ENCODE results near the gene TPD52L1.
"Not testable (repeated sequence)": the region's sequence is repeated elsewhere in the genome, so short reads cannot be mapped to it uniquely, and the experiment has no call there.

Gene TPD52L1

DNA sequence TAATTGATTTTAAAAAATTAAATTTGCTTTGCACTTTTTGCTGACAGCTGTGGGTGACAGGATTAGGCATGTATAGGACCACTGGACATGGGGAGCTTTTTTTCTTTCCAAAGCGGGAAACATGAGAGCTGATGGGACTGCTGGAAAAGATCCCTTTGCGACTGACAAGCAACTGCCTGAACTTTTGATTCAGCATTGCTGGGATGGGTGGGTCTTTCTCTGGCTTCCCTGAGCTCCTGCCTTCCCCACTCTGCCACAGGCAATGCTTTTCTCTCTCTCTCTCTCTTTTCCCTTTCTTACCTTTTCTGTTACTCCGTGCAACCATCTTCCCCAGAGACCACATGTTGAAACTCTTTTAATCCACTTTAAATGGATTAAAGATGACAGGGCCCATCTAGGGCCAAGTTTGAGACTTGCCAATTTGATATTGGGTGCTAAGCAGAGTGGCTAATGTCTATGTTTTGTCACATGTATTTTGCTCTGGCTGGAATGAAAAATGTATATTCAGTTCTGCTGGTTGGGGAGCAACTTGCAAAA lies 33.5 kb upstream of the TPD52L1 start:
- no peaks in the 10 kb centered on the region for H3K9me3 ChIP-seq (ENCODE audit: control insufficient read depth, low read depth, low read length)
- no peak overlapping the region for H3K9ac ChIP-seq (ENCODE audit: low read length)
- H3K4me3 ChIP-seq (ENCODE audit: low read length), result no peak overlapping the region
- H3K36me3 ChIP-seq (ENCODE audit: control insufficient read depth, low read depth, low read length), result no peaks in the 10 kb centered on the region
- H3K27ac ChIP-seq (ENCODE audit: low read length), result no peak overlapping the region
- no peaks in the 10 kb centered on the region for H3K27me3 ChIP-seq (ENCODE audit: control insufficient read depth, insufficient read depth, low read length)
- H3K4me1 ChIP-seq (ENCODE audit: control insufficient read depth, low read depth, low read length), result peaks cover 7% of the 10 kb centered on the region

GRCh38 chr6:125121894-125122293 lies 31.7 kb upstream of the TPD52L1 start:
- Histone ChIP-seq H3K4me3 (ENCODE audit: low read length) (no peak overlapping the region), H3K27ac (ENCODE audit: low read length) (no peak overlapping the region), H3K9me3 (ENCODE audit: control insufficient read depth, low read depth, low read length) (no peaks in the 10 kb centered on the region), H3K27me3 (ENCODE audit: control insufficient read depth, insufficient read depth, low read length) (no peaks in the 10 kb centered on the region), H3K36me3 (ENCODE audit: control insufficient read depth, low read depth, low read length) (no peaks in the 10 kb centered on the region), H3K9ac (ENCODE audit: low read length) (no peak overlapping the region), H3K4me1 (ENCODE audit: control insufficient read depth, low read depth, low read length) (peaks cover 7% of the 10 kb centered on the region)

GRCh38 chr6:125123051-125123450 lies 30.5 kb upstream of the TPD52L1 start:
- Histone ChIP-seq H3K9ac (ENCODE audit: low read length) (no peak overlapping the region), H3K4me3 (ENCODE audit: low read length) (no peak overlapping the region), H3K4me1 (ENCODE audit: control insufficient read depth, low read depth, low read length) (peaks cover 7% of the 10 kb centered on the region), H3K27me3 (ENCODE audit: control insufficient read depth, insufficient read depth, low read length) (no peaks in the 10 kb centered on the region), H3K27ac (ENCODE audit: low read length) (no peak overlapping the region), H3K36me3 (ENCODE audit: control insufficient read depth, low read depth, low read length) (no peaks in the 10 kb centered on the region), H3K9me3 (ENCODE audit: control insufficient read depth, low read depth, low read length) (no peaks in the 10 kb centered on the region)

DNA sequence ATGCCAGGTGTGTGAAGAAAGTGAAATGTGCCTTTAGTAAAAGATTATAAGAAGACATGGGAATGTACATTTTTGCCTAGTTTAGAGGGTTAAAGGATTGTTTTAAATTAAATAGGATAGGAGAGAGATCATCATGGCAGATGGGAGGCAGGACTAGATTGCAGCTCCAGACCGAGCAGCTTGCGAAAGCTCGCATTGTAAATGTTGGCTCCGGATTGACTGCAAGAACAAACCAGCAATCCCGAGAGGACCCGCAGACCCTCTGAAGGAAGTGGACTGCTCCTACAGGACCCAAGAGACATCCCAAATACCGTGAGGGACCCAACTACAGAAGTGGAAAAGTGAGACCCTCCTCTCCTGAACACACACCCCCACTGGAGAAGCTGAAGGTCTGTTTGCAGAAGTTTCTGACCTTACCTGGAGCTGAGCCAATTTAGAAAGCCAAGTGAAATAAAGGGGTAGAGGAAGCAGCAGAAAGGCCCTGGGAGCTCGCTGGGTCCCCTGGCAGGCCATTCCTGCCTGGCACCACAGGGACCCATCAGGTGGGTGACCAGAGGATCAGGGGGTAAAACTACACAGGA lies 30.0 kb upstream of the TPD52L1 start:
- H3K36me3 ChIP-seq (ENCODE audit: control insufficient read depth, low read depth, low read length), result no peaks in the 10 kb centered on the region
- no peaks in the 10 kb centered on the region for H3K27me3 ChIP-seq (ENCODE audit: control insufficient read depth, insufficient read depth, low read length)
- H3K4me3 ChIP-seq (ENCODE audit: low read length), result no peak overlapping the region
- H3K9me3 ChIP-seq (ENCODE audit: control insufficient read depth, low read depth, low read length), result no peaks in the 10 kb centered on the region
- H3K27ac ChIP-seq (ENCODE audit: low read length), result no peak overlapping the region
- no peak overlapping the region for H3K9ac ChIP-seq (ENCODE audit: low read length)
- peaks cover 7% of the 10 kb centered on the region for H3K4me1 ChIP-seq (ENCODE audit: control insufficient read depth, low read depth, low read length)

- H3K36me3 ChIP-seq (ENCODE audit: control insufficient read depth, low read depth, low read length), result no peaks in the 10 kb centered on the region
- no peak overlapping the region for H3K4me3 ChIP-seq (ENCODE audit: low read length)
- H3K27ac ChIP-seq (ENCODE audit: low read length), result no peak overlapping the region
- no peak overlapping the region for H3K9ac ChIP-seq (ENCODE audit: low read length)
- H3K9me3 ChIP-seq (ENCODE audit: control insufficient read depth, low read depth, low read length), result no peaks in the 10 kb centered on the region
- peaks cover 7% of the 10 kb centered on the region for H3K4me1 ChIP-seq (ENCODE audit: control insufficient read depth, low read depth, low read length)
- no peaks in the 10 kb centered on the region for H3K27me3 ChIP-seq (ENCODE audit: control insufficient read depth, insufficient read depth, low read length)
Observed at GRCh38 chr6:125124049-125124669, 29.4 kb upstream of the TPD52L1 start.

GRCh38 chr6:125125856-125126255 lies 27.7 kb upstream of the TPD52L1 start:
- H3K36me3 ChIP-seq (ENCODE audit: control insufficient read depth, low read depth, low read length); H3K4me1 ChIP-seq (ENCODE audit: control insufficient read depth, low read depth, low read length); H3K4me3 ChIP-seq (ENCODE audit: low read length); H3K27me3 ChIP-seq (ENCODE audit: control insufficient read depth, insufficient read depth, low read length); H3K9me3 ChIP-seq (ENCODE audit: control insufficient read depth, low read depth, low read length); H3K9ac ChIP-seq (ENCODE audit: low read length); H3K27ac ChIP-seq (ENCODE audit: low read length): not testable (repeated sequence)

- H3K27me3 ChIP-seq (ENCODE audit: control insufficient read depth, insufficient read depth, low read length), result no peaks in the 10 kb centered on the region
- no peak overlapping the region for H3K9ac ChIP-seq (ENCODE audit: low read length)
- H3K9me3 ChIP-seq (ENCODE audit: control insufficient read depth, low read depth, low read length), result no peaks in the 10 kb centered on the region
- H3K27ac ChIP-seq (ENCODE audit: low read length), result no peak overlapping the region
- no peaks in the 10 kb centered on the region for H3K36me3 ChIP-seq (ENCODE audit: control insufficient read depth, low read depth, low read length)
- no peaks in the 10 kb centered on the region for H3K4me1 ChIP-seq (ENCODE audit: control insufficient read depth, low read depth, low read length)
- no peak overlapping the region for H3K4me3 ChIP-seq (ENCODE audit: low read length)
Observed at GRCh38 chr6:125129354-125129753, 24.2 kb upstream of the TPD52L1 start.

DNA sequence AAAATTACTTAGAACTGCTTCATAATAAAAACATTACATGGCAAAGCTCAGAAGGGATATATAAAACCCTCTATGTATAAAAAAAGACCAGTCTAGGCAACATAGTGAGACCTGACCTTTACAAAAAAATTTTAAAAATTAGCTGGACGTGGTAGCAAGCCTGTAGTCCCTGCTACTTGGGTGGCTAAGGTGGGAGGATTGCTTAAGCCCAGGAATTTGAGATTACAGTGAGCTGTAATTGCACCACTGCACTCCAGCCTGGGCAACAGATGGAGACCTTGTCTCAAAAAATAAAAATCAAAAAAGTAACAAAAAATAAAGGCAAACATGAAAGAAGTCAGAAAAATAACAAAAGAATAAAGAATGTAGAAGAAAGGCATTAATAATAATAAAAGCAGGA lies 21.5 kb upstream of the TPD52L1 start:
- Histone ChIP-seq H3K27me3 (ENCODE audit: control insufficient read depth, insufficient read depth, low read length) (no peaks in the 10 kb centered on the region), H3K4me1 (ENCODE audit: control insufficient read depth, low read depth, low read length) (no peaks in the 10 kb centered on the region), H3K9me3 (ENCODE audit: control insufficient read depth, low read depth, low read length) (no peaks in the 10 kb centered on the region), H3K9ac (ENCODE audit: low read length) (no peak overlapping the region), H3K36me3 (ENCODE audit: control insufficient read depth, low read depth, low read length) (no peaks in the 10 kb centered on the region), H3K27ac (ENCODE audit: low read length) (no peak overlapping the region), H3K4me3 (ENCODE audit: low read length) (no peak overlapping the region)

DNA sequence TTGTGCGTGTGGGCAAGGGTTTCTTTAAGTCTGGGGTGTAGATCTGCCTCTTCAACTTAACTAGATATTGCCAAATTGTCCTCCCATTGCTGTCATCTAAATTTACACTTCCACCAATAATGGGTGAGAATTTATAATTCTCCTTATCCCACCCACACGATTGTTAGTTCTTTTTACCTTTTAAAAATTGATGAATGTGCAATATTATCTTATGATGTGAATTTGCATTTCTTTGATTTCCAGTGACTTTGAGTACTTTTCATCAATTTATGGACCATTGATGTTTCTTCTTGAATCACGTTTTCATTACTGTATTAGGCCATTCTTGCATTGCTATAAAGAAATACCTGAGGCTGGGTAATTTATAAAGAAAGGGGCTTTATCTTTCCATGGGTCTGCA lies 17.2 kb upstream of the TPD52L1 start:
- no peaks in the 10 kb centered on the region for H3K4me1 ChIP-seq (ENCODE audit: control insufficient read depth, low read depth, low read length)
- H3K27me3 ChIP-seq (ENCODE audit: control insufficient read depth, insufficient read depth, low read length), result no peaks in the 10 kb centered on the region
- no peaks in the 10 kb centered on the region for H3K36me3 ChIP-seq (ENCODE audit: control insufficient read depth, low read depth, low read length)
- H3K9ac ChIP-seq (ENCODE audit: low read length), result no peak overlapping the region
- H3K9me3 ChIP-seq (ENCODE audit: control insufficient read depth, low read depth, low read length), result no peaks in the 10 kb centered on the region
- no peak overlapping the region for H3K27ac ChIP-seq (ENCODE audit: low read length)
- H3K4me3 ChIP-seq (ENCODE audit: low read length), result no peak overlapping the region

- Histone ChIP-seq H3K4me1 (ENCODE audit: control insufficient read depth, low read depth, low read length) (no peaks in the 10 kb centered on the region), H3K27me3 (ENCODE audit: control insufficient read depth, insufficient read depth, low read length) (no peaks in the 10 kb centered on the region), H3K36me3 (ENCODE audit: control insufficient read depth, low read depth, low read length) (no peaks in the 10 kb centered on the region), H3K27ac (ENCODE audit: low read length) (no peak overlapping the region), H3K9me3 (ENCODE audit: control insufficient read depth, low read depth, low read length) (no peaks in the 10 kb centered on the region), H3K9ac (ENCODE audit: low read length) (no peak overlapping the region), H3K4me3 (ENCODE audit: low read length) (no peak overlapping the region)
Observed at GRCh38 chr6:125138083-125138482, 15.5 kb upstream of the TPD52L1 start.

DNA sequence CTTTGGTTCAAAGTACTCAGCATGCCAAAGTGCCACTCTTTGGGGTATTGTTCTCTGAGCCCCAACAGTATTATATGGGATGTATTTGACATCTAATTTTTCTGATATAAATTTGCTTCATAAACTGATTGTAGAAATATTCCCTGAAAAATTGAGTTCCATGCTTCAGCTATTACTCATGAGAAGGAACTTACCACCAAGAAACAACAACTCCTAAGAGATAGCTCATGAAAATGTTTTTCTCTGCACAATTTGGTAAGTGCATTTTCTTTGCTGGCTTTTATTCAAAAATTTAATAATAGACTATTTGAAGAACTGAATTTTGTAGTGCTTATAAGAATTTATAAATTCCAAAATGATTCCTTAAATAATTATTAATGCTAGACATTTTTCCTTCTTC lies 12.8 kb upstream of the TPD52L1 start:
- Histone ChIP-seq H3K9ac (ENCODE audit: low read length) (no peak overlapping the region), H3K4me1 (ENCODE audit: control insufficient read depth, low read depth, low read length) (no peaks in the 10 kb centered on the region), H3K27ac (ENCODE audit: low read length) (no peak overlapping the region), H3K9me3 (ENCODE audit: control insufficient read depth, low read depth, low read length) (no peaks in the 10 kb centered on the region), H3K27me3 (ENCODE audit: control insufficient read depth, insufficient read depth, low read length) (no peaks in the 10 kb centered on the region), H3K4me3 (ENCODE audit: low read length) (no peak overlapping the region), H3K36me3 (ENCODE audit: control insufficient read depth, low read depth, low read length) (no peaks in the 10 kb centered on the region)

- H3K27ac ChIP-seq (ENCODE audit: low read length), result no peak overlapping the region
- H3K9ac ChIP-seq (ENCODE audit: low read length), result no peak overlapping the region
- no peaks in the 10 kb centered on the region for H3K36me3 ChIP-seq (ENCODE audit: control insufficient read depth, low read depth, low read length)
- no peaks in the 10 kb centered on the region for H3K9me3 ChIP-seq (ENCODE audit: control insufficient read depth, low read depth, low read length)
- no peak overlapping the region for H3K4me3 ChIP-seq (ENCODE audit: low read length)
- H3K4me1 ChIP-seq (ENCODE audit: control insufficient read depth, low read depth, low read length), result no peaks in the 10 kb centered on the region
- no peaks in the 10 kb centered on the region for H3K27me3 ChIP-seq (ENCODE audit: control insufficient read depth, insufficient read depth, low read length)
Observed at GRCh38 chr6:125142618-125143017, 11.0 kb upstream of the TPD52L1 start.

Measured in iPS-18a (cell line).